C1 segment of cervical spinal cord (tissue), 14 donors: ENCODE measurements around the gene ADCYAP1R1.
"Not testable (repeated sequence)": the region's sequence is repeated elsewhere in the genome, so short reads cannot be mapped to it uniquely, and the experiment has no call there.

Experiments used
- DNase-seq, 14 donors: peaks; one replicate each; lab custom pipeline; 2025; lab: John Stamatoyannopoulos, UW

The ADCYAP1R1 gene

DNA sequence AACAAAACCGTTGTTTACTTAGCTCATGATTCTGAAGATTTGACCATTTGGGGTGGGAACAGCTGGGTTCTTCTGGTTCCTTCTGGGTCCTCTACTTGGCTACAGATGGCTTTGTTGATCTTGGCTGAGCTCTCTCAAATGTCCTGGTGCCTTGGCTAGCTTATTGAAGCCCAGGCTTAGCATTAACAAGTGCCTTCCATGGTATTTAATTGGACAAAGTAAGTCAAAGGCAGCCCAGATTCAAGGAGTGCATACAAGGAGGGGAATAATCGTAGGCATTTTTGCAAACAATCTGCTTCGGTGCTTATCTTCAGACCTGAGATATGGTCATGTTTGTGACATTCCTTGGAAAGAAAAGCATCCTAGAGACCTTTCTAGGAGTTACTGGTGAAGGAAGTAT is 81.4 kb downstream of the ADCYAP1R1 start:
- no peak for DNase-seq

DNA sequence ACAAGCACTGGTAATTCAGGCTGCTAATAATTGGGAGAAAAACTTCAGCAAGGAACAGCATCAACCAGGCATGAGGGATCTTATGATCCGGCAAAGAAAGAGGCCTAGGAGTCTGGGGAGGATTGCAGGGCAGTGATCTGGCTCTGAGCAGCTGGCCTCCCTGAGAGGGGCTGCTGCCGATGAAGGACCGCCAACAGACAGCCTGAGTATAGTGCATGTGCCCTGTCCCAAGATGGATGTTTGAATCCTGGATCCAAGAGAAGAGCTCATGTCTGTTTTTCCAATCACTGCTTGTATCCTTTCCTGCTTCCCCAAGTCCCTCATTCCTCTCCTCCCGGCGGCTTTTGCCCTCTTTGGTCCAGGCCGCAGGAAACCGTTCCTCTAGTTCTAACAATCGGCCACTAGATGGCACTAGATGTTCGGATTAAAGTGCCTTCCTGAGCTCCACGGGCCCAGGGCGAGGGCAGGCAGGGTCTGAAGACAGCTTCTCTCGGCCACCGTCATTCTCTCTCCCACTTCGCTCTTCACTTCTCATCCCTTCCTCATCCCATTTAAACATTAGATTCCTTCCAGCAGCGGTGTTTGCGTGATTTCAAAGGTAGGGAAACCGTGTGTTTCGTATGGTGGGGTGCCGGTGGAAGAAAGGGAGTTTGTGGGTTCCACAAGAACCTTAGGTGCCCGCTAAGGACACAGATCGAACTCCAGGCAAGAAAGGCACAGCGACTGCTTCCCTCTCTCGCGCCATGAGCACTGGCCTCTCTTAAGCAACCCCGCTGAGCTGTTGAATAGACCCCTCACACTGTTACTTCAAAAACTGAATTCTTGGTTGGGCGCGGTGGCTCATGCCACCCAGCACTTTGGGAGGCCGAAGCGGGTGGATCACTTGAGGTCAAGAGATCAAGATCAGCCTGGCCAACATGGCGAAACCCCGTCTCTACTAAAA is 82.4 kb downstream of the ADCYAP1R1 start:
- DNase-seq: peak in 11 of 14 donors; percentile 10 to 54 (median 35)

DNA sequence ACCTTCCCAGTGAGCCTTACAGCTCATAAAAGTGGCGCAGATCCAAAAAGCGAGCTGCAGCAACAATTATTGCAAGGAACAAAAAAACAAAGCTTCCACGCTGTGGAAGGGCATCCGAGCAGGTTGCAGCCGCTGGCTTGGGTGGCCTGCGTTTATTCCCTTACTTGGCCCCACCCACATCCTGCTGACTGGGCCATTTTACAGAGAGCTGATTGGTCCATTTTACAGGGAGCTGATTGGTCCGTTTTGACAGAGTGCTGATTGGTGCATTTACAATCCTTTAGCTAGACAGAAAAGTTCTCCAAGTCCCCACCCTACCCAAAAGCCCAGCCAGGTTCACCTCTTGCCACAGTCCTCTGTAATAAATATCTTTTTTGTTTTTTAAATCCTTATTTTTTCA is 85.1 kb downstream of the ADCYAP1R1 start:
- no peak for DNase-seq

DNA sequence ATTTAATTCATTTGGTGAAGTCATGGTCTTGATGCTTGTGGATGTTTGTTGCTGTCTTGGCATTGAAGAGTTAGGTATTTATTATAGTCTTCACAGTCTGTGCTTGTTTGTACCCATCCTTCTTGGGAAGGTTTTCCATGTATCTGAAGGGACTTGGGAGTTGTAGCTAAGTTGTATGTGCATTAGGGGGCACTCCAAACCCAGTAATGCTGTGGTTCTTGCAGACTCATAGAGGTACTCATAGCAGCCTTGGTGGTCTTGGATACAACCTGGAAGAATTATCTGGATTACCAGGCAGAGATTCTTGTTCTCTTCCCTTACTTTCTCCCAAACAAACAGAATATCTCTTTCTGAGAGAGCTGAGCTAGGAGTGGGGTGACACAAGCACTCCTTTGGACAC is 93.2 kb downstream of the ADCYAP1R1 start:
- DNase-seq: no peak

DNA sequence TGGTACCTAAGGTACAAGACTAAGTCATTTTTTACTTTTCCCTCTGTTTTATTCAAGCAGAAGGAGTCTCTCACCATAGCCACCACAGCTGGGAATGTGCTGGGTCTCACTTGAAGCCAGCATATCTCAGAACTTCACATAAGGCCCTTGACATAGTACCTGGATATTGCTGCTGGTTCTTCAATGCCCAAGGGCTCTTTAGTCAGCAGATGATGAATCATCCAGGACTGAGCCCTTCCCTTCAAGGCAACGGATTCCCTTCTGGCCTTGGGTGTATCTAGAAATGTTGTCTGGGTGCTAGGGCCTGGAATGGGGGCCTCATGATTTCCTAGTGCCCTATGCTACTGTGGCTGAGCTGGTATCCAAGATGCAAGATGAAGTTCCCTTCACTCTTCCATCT is 93.9 kb downstream of the ADCYAP1R1 start:
- DNase-seq: no peak

DNA sequence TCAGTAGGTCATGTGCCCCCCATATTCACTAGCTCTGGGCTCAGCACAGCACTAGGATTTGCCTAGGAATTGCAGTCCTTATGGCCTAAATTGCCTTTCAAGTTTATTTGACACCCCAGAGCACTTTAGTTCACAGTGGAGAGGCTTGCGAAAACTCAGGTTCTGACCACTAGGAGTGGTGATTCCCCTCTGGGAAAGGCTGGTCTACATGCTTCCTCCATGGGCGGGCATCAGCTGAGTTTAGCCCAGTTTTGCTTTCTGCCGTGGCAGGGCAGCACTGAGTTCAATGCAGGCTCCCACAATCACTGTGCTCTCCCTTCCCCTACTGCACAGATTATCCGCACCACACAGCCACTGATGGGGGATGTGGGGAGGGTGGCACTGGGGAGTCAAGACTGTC is 94.4 kb downstream of the ADCYAP1R1 start:
- DNase-seq: no peak

DNA sequence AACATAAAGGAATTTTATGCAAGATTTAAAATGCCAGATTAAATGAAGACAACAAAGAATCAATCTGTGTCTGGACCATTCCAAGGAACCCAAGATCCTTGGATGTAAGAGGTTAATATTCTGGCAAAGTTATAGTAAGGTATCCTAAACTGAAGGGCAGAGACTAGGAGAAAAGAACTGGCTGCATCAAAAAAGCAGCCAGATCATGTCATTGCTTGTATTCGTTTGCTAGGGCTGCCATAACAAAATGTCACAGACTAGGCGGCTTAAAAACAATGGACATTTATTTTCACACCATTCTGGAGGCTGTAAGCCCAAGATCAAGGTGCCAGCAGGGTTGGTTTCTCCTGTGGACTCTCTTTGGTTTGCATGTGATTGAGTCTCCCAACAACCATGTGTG is 99.7 kb downstream of the ADCYAP1R1 start:
- no peak for DNase-seq

DNA sequence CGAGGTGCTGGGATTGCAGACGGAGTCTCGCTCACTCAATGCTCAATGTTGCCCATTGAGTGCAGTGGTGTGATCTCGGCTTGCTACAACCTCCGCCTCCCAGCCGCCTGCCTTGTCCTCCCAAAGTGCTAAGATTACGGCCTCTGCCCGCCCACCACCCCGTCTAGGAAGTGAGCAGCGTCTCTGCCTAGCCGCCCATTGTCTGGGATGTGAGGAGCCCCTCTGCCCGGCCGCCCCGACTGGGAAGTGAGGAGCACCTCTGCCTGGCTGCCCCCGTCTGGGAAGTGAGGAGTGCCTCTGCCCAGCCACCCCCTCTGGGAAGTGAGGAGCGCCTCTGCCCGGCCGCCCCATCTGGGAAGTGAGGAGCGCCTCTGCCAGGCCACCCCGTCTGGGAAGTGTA is 101.2 kb downstream of the ADCYAP1R1 start:
- not testable (repeated sequence) for DNase-seq

DNA sequence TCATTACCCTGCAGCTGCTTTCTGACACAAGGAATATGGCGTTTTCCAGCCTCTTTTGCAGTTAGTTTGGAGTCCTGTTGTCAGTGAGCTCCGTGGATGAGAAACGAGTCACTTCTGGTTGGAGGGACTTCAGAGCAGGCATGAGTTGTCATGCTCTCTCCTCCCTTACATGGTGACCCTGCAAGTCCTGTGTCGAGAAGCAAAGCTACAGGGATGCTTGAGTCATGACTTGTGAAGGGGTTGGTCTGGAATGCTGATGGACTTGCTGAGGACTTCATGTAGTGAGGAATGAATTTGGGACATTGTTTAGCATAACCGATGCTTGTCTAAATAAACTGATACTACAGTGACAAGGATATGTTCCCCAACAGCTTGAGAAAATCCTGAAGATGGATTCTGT is 108.8 kb downstream of the ADCYAP1R1 start:
- no peak for DNase-seq
